DOHH2 (cell line): ENCODE results near the gene ZNF205.
A peak's percentile ranks its signal among the peaks of the same experiment; 100 is the strongest.

ENCODE experiments used
- H3F3A ChIP-seq: fragments of 200-600 bp; sonication (generic), shearing (Covaris generic); 2 replicates; pipeline ENCODE4 v1.6.0; 2016; ENCODE audit warnings: antibody characterized with exemption, mild to moderate bottlenecking; ENCODE audit not compliant: control insufficient read depth, insufficient read depth
- H3K27ac ChIP-seq: fragments of 200-600 bp; sonication (generic); 2 replicates; pipeline ENCODE4 v1.5.1; 2014; ENCODE audit warnings: low read depth, mild to moderate bottlenecking, low read length, moderate library complexity
- H3K27me3 ChIP-seq: fragments of 200-600 bp; sonication (generic); 2 replicates; pipeline ENCODE4 v1.6.1; 2014; ENCODE audit warnings: mild to moderate bottlenecking, low read length, mixed read lengths; ENCODE audit not compliant: control insufficient read depth
- H3K36me3 ChIP-seq: fragments of 200-600 bp; sonication (generic); 2 replicates; pipeline ENCODE4 v1.6.1; 2014; ENCODE audit warnings: mild to moderate bottlenecking, low read length, moderate library complexity, mixed read lengths; ENCODE audit not compliant: control insufficient read depth
- H3K4me1 ChIP-seq: fragments of 200-600 bp; sonication (generic); 2 replicates; pipeline ENCODE4 v1.6.1; 2014; ENCODE audit warnings: mild to moderate bottlenecking, low read length, mixed read lengths; ENCODE audit not compliant: control insufficient read depth
- H3K4me2 ChIP-seq: fragments of 200-600 bp; sonication (generic); 2 replicates; pipeline ENCODE4 v1.6.0; 2014; ENCODE audit warnings: mild to moderate bottlenecking, low read length, moderate library complexity
- H3K4me3 ChIP-seq: fragments of 200-600 bp; sonication (generic); 2 replicates; pipeline ENCODE4 v1.5.1; 2014; ENCODE audit warnings: mild to moderate bottlenecking, low read length, mixed read lengths
- H3K79me2 ChIP-seq: fragments of 200-600 bp; sonication (generic); 2 replicates; pipeline ENCODE4 v1.6.1; 2014; ENCODE audit warnings: mild to moderate bottlenecking, low read length, mixed read lengths; ENCODE audit not compliant: control insufficient read depth
- H3K9me2 ChIP-seq: fragments of 200-600 bp; sonication (generic); replicated peaks from 2 replicates; pipeline ENCODE4 v1.6.1; 2014; ENCODE audit warnings: mild to moderate bottlenecking, low read length, mixed read lengths; ENCODE audit not compliant: control insufficient read depth
- H3K9me3 ChIP-seq: fragments of 200-600 bp; sonication (generic); 2 replicates; pipeline ENCODE4 v1.6.1; 2014; ENCODE audit warnings: antibody characterized with exemption, low read length, mixed read lengths; ENCODE audit not compliant: control insufficient read depth, insufficient read depth
- H4K20me1 ChIP-seq: fragments of 200-600 bp; sonication (generic); 2 replicates; pipeline ENCODE4 v1.6.0; 2014; ENCODE audit warnings: low read depth, mild to moderate bottlenecking, antibody characterized with exemption, low read length, moderate library complexity; ENCODE audit not compliant: control insufficient read depth, insufficient read depth
- EZH2phosphoT487 ChIP-seq: fragments of 200-600 bp; sonication (generic); IDR thresholded peaks from 2 replicates; pipeline ENCODE4 v1.6.1; 2017; ENCODE audit warnings: borderline replicate concordance, mild to moderate bottlenecking, antibody characterized with exemption, low read length, moderate library complexity, mixed read lengths
- TF ChIP-seq, protein P1 (sequence below): fragments of 200-600 bp; sonication (generic); IDR thresholded peaks from one replicate; pipeline ENCODE4 v1.5.1; 2014; ENCODE audit warnings: antibody characterized with exemption, mild to moderate bottlenecking, low read depth, low read length; ENCODE audit not compliant: poor library complexity, severe bottlenecking

ZNF205 gene

DNA sequence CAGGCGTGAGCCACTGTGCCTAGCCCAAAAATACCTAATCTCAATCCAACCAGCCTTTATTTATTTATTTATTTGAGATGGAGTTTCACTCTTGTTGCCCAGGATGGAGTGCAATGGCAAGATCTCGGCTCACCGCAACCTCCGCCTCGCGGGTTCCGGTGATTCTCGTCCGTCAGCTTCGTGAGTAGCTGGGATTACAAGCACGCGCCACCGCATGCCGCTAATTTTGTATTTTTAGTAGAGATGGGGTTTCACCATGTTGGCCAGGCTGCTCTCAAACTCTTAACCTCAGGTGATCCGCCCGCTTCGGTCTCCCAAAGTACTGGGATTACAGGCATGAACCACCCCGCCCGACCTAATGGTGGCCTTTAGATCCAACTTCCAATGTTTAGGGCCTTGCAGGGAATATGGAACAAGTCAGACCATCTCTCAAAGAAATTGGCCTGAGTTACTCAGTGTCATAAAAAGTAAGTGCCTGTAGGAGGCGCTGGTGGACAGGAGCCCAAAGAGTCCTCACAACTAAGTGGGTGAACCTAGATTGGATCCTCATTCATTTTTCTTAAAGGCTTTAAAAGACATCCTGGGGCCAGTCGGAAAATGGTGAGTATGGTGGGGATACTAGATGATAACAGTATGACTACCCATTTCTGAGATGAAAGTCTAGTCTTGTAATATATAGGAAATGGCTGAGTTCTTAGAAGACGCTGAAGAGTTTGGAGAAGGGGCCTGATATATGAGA lies 17.9 kb upstream of the ZNF205 start:
- Histone ChIP-seq H3K79me2 (no peaks in the 10 kb centered on the region), H3K27me3 (peaks cover 3% of the 10 kb centered on the region; the same call in 1 of the 2 replicates), H3K4me1 (peaks cover 22% of the 10 kb centered on the region), H3K4me3 (no peak overlapping the region), H3K27ac (no peak overlapping the region), H3K9me3 (no peaks in the 10 kb centered on the region), H4K20me1 (no peaks in the 10 kb centered on the region), H3K36me3 (no peaks in the 10 kb centered on the region), H3K9me2 (no peaks in the 10 kb centered on the region), H3K4me2 (no peak overlapping the region), H3F3A (no peaks in the 10 kb centered on the region)
- TF ChIP-seq EZH2phosphoT487, result no peak
- TF ChIP-seq, protein P1, sequence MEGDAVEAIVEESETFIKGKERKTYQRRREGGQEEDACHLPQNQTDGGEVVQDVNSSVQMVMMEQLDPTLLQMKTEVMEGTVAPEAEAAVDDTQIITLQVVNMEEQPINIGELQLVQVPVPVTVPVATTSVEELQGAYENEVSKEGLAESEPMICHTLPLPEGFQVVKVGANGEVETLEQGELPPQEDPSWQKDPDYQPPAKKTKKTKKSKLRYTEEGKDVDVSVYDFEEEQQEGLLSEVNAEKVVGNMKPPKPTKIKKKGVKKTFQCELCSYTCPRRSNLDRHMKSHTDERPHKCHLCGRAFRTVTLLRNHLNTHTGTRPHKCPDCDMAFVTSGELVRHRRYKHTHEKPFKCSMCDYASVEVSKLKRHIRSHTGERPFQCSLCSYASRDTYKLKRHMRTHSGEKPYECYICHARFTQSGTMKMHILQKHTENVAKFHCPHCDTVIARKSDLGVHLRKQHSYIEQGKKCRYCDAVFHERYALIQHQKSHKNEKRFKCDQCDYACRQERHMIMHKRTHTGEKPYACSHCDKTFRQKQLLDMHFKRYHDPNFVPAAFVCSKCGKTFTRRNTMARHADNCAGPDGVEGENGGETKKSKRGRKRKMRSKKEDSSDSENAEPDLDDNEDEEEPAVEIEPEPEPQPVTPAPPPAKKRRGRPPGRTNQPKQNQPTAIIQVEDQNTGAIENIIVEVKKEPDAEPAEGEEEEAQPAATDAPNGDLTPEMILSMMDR, result peak; percentile 80

DNA sequence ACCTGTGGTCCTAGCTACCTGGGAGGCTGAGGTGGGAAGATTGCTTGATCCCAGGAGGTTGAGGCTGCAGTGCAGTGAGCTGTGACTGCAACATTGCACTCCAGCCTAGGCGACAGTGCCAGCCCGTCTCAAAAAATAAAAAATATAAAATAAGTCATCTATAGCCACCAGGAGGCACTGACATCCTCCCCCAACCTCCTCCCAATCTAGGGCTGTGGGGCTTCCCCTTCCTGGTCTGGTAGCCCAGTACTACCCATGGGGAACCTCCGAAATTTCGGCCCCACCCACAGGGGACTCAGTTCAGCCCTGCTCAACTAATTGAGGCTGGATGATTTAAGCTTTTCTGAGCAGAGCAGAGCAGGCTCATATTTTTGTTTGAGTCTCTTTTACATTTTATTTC lies 16.5 kb upstream of the ZNF205 start:
- Histone ChIP-seq H3K79me2 (no peaks in the 10 kb centered on the region), H3K27ac (no peak overlapping the region), H3K4me1 (peaks cover 35% of the 10 kb centered on the region), H3K9me3 (no peaks in the 10 kb centered on the region), H3K27me3 (peaks cover 3% of the 10 kb centered on the region; the same call in 1 of the 2 replicates), H3K4me2 (peak overlapping the region; percentile 16; the same call in 1 of the 2 replicates), H3K9me2 (no peaks in the 10 kb centered on the region), H4K20me1 (no peaks in the 10 kb centered on the region), H3F3A (no peaks in the 10 kb centered on the region), H3K4me3 (no peak overlapping the region), H3K36me3 (no peaks in the 10 kb centered on the region)
- TF ChIP-seq, protein P1, result peak; percentile 35
- TF ChIP-seq EZH2phosphoT487, result no peak

DNA sequence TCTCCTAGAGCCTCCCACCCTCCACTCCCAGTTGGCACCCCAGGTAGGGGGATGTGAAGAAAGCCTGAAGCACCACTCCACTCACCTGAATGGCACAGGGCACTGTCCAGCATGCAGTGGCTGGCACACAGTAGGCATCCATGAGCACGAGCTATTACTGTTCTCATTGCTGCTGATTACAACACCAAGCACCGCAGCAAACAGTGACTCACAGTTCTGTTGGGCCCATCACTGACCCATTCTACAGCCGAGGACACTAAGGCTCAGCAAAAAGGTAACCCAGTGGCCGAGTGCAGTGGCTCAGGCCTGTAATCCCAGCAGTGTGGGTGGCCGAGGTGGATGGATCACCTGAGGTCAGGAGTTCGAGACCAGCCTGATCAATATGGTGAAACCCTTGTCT lies 16.0 kb upstream of the ZNF205 start:
- Histone ChIP-seq H3K9me2 (no peaks in the 10 kb centered on the region), H3K9me3 (no peaks in the 10 kb centered on the region), H3K36me3 (no peaks in the 10 kb centered on the region), H3K27me3 (peaks cover 3% of the 10 kb centered on the region; the same call in 1 of the 2 replicates), H3K79me2 (no peaks in the 10 kb centered on the region), H3K27ac (no peak overlapping the region), H3K4me3 (no peak overlapping the region), H4K20me1 (no peaks in the 10 kb centered on the region), H3K4me1 (peaks cover 40% of the 10 kb centered on the region), H3F3A (no peaks in the 10 kb centered on the region), H3K4me2 (peak overlapping the region; percentile 16; the same call in 1 of the 2 replicates)
- TF ChIP-seq, protein P1, result no peak
- no peak for TF ChIP-seq EZH2phosphoT487
